ENCODE measurements around the gene PISD.

PISD gene

DNA sequence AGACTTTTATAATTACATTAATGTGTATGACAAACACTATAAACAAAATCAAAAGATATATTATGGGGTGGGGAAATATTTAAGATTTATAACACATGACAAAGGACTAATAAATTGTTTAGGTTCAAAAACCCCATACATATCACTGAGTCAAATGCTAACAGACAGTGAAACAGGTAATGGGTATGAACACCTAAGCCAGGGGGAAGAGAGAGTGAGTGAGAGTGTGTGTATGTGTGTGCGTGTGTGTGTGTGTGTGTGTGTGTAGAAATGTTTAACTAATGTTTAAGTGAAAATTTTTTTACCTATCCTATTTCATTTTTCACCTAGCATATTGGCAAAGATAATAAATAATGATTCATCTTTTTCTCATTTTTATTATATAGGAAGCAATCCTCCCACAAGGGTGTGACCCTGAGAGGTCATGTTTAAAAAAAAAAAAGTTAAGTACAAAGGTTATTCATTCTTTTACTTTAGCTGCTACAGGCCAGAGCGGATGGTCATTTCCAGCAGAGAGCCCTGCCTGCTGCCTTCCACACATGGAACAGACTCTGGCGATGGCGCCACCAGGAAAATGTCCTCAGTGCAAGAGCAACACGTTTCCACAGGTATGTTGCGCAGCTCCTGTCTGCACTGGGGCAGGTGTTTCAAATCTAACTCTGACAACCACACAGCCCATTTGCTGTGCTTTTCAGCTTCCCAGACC lies 72.9 kb downstream of the PISD start:
- Histone ChIP-seq H3K27ac (ENCODE audit: low read length) (no peak overlapping the region), H3K27me3 (ENCODE audit: control insufficient read depth, insufficient read depth, low read length) (no peaks in the 10 kb centered on the region), H3K4me1 (ENCODE audit: control insufficient read depth, insufficient read depth, low read length) (no peaks in the 10 kb centered on the region), H3K36me3 (ENCODE audit: control insufficient read depth, insufficient read depth, low read length) (no peaks in the 10 kb centered on the region; the same call in 1 of the 2 replicates), H3K9me3 (ENCODE audit: control insufficient read depth, insufficient read depth, low read length) (no peaks in the 10 kb centered on the region), H3K4me3 (ENCODE audit: low read length) (no peak overlapping the region)
- no peak for DNase-seq (ENCODE audit: low read depth, low spot score)
- no CpG with 5 or more reads among the region's 6 CpGs for WGBS (ENCODE audit: insufficient coverage, insufficient read length)

GRCh38 chr22:31586137-31586920 lies 75.7 kb downstream of the PISD start:
- H3K4me3 ChIP-seq (ENCODE audit: low read length), result no peak overlapping the region
- H3K9me3 ChIP-seq (ENCODE audit: control insufficient read depth, insufficient read depth, low read length), result no peaks in the 10 kb centered on the region
- no peak for DNase-seq (ENCODE audit: low read depth, low spot score)
- H3K27ac ChIP-seq (ENCODE audit: low read length), result no peak overlapping the region
- WGBS (ENCODE audit: insufficient coverage, insufficient read length), result no CpG with 5 or more reads among the region's 7 CpGs
- no peaks in the 10 kb centered on the region; the same call in 1 of the 2 replicates for H3K36me3 ChIP-seq (ENCODE audit: control insufficient read depth, insufficient read depth, low read length)
- H3K4me1 ChIP-seq (ENCODE audit: control insufficient read depth, insufficient read depth, low read length), result no peaks in the 10 kb centered on the region
- H3K27me3 ChIP-seq (ENCODE audit: control insufficient read depth, insufficient read depth, low read length), result no peaks in the 10 kb centered on the region

DNA sequence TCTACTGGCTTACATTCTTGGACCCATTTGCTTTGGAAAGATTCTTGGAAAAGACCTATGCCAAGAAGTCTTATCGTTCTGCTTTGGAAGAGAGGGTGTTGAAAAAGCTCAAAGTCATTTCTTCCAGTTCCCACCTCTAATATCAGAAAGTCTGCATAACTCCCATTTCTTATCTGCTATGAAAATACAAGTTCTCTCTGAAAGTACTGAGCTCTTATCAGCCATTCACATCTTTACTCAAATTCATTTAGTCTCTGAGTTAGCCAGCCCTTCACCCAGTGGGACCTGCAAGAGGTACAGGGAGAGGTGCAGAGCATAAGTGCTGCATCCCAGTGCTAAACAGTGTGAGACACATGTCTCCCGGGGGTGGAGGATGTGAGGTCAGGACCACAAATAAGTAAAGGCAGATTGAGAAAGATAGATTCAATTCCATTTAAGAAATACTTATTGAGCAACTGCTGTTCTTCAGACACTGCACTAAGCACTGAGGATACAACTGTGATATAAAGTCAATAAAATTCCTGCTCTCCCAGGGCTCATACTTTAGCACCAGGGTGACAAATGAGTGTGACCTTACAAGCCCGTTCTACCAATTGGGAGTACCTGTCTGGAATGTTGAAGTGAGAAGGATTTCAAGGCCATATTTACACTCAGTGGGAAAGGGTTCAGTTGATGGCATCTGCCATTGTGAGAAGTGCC lies 76.7 kb downstream of the PISD start:
- H3K9me3 ChIP-seq (ENCODE audit: control insufficient read depth, insufficient read depth, low read length), result no peaks in the 10 kb centered on the region
- H3K27me3 ChIP-seq (ENCODE audit: control insufficient read depth, insufficient read depth, low read length), result no peaks in the 10 kb centered on the region
- no peak overlapping the region for H3K4me3 ChIP-seq (ENCODE audit: low read length)
- no peak for DNase-seq (ENCODE audit: low read depth, low spot score)
- no peaks in the 10 kb centered on the region for H3K4me1 ChIP-seq (ENCODE audit: control insufficient read depth, insufficient read depth, low read length)
- no CpG with 5 or more reads among the region's 3 CpGs for WGBS (ENCODE audit: insufficient coverage, insufficient read length)
- no peaks in the 10 kb centered on the region; the same call in 1 of the 2 replicates for H3K36me3 ChIP-seq (ENCODE audit: control insufficient read depth, insufficient read depth, low read length)
- no peak overlapping the region for H3K27ac ChIP-seq (ENCODE audit: low read length)

GRCh38 chr22:31584804-31585160 lies 77.2 kb downstream of the PISD start:
- DNase-seq (ENCODE audit: low read depth, low spot score), result no peak
- WGBS (ENCODE audit: insufficient coverage, insufficient read length), result no CpG with 5 or more reads among the region's 5 CpGs
- Histone ChIP-seq H3K36me3 (ENCODE audit: control insufficient read depth, insufficient read depth, low read length) (no peaks in the 10 kb centered on the region; the same call in 1 of the 2 replicates), H3K27ac (ENCODE audit: low read length) (no peak overlapping the region), H3K27me3 (ENCODE audit: control insufficient read depth, insufficient read depth, low read length) (no peaks in the 10 kb centered on the region), H3K4me1 (ENCODE audit: control insufficient read depth, insufficient read depth, low read length) (no peaks in the 10 kb centered on the region), H3K4me3 (ENCODE audit: low read length) (no peak overlapping the region), H3K9me3 (ENCODE audit: control insufficient read depth, insufficient read depth, low read length) (no peaks in the 10 kb centered on the region)

DNA sequence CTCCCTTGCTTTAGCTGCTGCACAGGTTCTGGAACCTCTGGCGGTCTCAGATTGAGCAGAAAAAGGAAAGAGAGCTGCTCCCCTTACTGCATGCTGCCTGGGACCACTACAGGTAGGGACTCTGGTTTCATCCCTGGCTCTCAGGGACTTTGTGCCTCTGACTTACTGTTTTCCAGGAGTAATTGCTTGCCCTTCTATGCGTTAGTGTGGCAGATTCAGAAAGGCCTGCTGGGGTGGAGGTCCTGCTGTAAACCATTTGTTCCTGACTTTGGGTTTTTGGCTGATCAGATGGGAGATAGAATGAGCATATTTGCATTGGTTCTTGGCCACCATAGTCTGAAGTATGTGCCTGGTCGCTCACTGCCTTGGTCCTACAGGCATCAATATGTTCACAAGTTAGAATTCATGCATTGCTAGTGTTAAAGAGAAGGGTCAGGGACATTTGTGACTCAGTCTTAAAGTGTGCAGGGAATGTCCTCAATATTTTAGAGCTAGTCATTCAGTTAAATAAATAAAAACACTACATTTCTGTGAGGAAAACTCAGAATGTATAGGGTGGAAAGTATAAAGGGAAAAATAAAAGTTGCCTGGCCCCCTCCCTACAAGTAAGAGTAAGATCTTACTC lies 78.0 kb downstream of the PISD start:
- Histone ChIP-seq H3K36me3 (ENCODE audit: control insufficient read depth, insufficient read depth, low read length) (no peaks in the 10 kb centered on the region; the same call in 1 of the 2 replicates), H3K9me3 (ENCODE audit: control insufficient read depth, insufficient read depth, low read length) (no peaks in the 10 kb centered on the region), H3K27me3 (ENCODE audit: control insufficient read depth, insufficient read depth, low read length) (no peaks in the 10 kb centered on the region), H3K4me3 (ENCODE audit: low read length) (no peak overlapping the region), H3K4me1 (ENCODE audit: control insufficient read depth, insufficient read depth, low read length) (no peaks in the 10 kb centered on the region), H3K27ac (ENCODE audit: low read length) (no peak overlapping the region)
- no CpG with 5 or more reads among the region's 3 CpGs for WGBS (ENCODE audit: insufficient coverage, insufficient read length)
- DNase-seq (ENCODE audit: low read depth, low spot score), result no peak

DNA sequence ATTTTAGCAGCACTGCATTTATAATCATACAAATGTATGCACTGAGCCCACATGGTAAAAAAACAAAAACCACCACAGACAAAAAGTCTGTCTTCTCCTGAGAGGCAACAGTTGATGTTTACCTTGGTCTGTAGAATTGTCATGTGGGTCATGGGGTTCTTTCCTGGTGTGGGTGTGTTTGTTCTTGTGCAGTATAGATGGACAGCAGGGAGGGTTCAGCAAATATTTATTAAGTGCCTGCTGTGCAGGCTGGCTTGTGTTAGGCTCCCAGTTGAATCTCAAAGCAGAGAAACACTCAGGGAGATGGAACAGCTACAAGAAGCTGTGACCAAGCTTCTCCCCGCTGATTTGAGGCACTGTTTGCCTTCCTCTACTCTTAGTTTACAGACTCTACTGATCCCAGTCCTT lies 82.2 kb downstream of the PISD start:
- Histone ChIP-seq H3K4me3 (ENCODE audit: low read length) (no peak overlapping the region), H3K27me3 (ENCODE audit: control insufficient read depth, insufficient read depth, low read length) (no peaks in the 10 kb centered on the region), H3K9me3 (ENCODE audit: control insufficient read depth, insufficient read depth, low read length) (no peaks in the 10 kb centered on the region), H3K4me1 (ENCODE audit: control insufficient read depth, insufficient read depth, low read length) (no peaks in the 10 kb centered on the region), H3K27ac (ENCODE audit: low read length) (no peak overlapping the region), H3K36me3 (ENCODE audit: control insufficient read depth, insufficient read depth, low read length) (no peaks in the 10 kb centered on the region)
- WGBS (ENCODE audit: insufficient coverage, insufficient read length), result no CpG with 5 or more reads among the region's 1 CpG
- no peak for DNase-seq (ENCODE audit: low read depth, low spot score)

GRCh38 chr22:31578171-31578570 lies 83.8 kb downstream of the PISD start:
- no peaks in the 10 kb centered on the region for H3K36me3 ChIP-seq (ENCODE audit: control insufficient read depth, insufficient read depth, low read length)
- H3K4me3 ChIP-seq (ENCODE audit: low read length), result no peak overlapping the region
- H3K9me3 ChIP-seq (ENCODE audit: control insufficient read depth, insufficient read depth, low read length), result no peaks in the 10 kb centered on the region
- no peaks in the 10 kb centered on the region for H3K27me3 ChIP-seq (ENCODE audit: control insufficient read depth, insufficient read depth, low read length)
- H3K27ac ChIP-seq (ENCODE audit: low read length), result no peak overlapping the region
- WGBS (ENCODE audit: insufficient coverage, insufficient read length), result no CpG with 5 or more reads among the region's 5 CpGs
- H3K4me1 ChIP-seq (ENCODE audit: control insufficient read depth, insufficient read depth, low read length), result no peaks in the 10 kb centered on the region
- no peak for DNase-seq (ENCODE audit: low read depth, low spot score)

DNA sequence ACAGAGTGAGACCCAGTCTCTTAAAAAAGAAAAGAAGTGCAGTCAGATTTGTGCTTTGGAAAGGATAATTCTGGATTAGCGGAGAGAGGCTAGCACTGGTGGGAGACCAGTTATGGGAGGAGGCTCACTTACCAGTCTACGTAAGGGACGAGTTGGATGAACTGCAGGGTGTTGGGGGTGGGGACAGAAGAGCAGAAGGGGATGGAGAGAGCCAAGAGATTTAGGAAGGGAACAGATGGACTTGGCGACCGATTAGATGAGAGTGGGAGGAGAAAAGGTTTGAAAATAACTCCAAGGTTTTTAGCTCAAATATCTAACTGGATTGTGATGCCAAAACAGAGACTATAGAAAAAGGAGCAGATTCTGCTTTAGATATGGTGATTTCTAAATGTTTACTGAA lies 84.3 kb downstream of the PISD start:
- no CpG with 5 or more reads among the region's 5 CpGs for WGBS (ENCODE audit: insufficient coverage, insufficient read length)

DNA sequence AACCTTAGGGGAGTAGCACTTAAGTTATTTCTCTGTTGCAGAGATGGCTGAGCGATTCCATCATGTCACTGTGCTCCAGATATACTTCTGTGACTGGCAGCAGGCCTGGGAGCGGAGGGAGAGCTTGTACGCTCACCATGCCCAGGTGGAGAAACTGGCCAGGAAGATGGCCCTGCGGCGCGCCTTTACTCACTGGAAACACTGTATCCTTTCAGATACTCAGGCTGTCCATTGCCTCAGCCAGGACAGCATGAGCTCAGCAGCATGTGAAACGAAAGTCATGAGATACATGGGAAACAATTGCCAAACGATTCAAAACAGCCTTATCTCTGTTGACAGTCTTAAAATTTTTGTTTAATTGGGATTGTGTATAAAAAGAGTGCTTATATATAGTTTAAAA lies 86.8 kb downstream of the PISD start:
- Histone ChIP-seq H3K27me3 (ENCODE audit: control insufficient read depth, insufficient read depth, low read length) (no peaks in the 10 kb centered on the region), H3K9me3 (ENCODE audit: control insufficient read depth, insufficient read depth, low read length) (no peaks in the 10 kb centered on the region), H3K36me3 (ENCODE audit: control insufficient read depth, insufficient read depth, low read length) (peaks cover 3% of the 10 kb centered on the region; the same call in 1 of the 2 replicates), H3K27ac (ENCODE audit: low read length) (no peak overlapping the region), H3K4me1 (ENCODE audit: control insufficient read depth, insufficient read depth, low read length) (no peaks in the 10 kb centered on the region), H3K4me3 (ENCODE audit: low read length) (no peak overlapping the region)
- no CpG with 5 or more reads among the region's 8 CpGs for WGBS (ENCODE audit: insufficient coverage, insufficient read length)
- no peak for DNase-seq (ENCODE audit: low read depth, low spot score)

More for the DNA sequence above, 84.3 kb downstream of the PISD start:
- H3K27ac ChIP-seq (ENCODE audit: low read length), result no peak overlapping the region
- no peaks in the 10 kb centered on the region for H3K4me1 ChIP-seq (ENCODE audit: control insufficient read depth, insufficient read depth, low read length)
- H3K36me3 ChIP-seq (ENCODE audit: control insufficient read depth, insufficient read depth, low read length), result peaks cover 3% of the 10 kb centered on the region; the same call in 1 of the 2 replicates
- DNase-seq (ENCODE audit: low read depth, low spot score), result no peak
- H3K4me3 ChIP-seq (ENCODE audit: low read length), result no peak overlapping the region
- H3K27me3 ChIP-seq (ENCODE audit: control insufficient read depth, insufficient read depth, low read length), result no peaks in the 10 kb centered on the region
- H3K9me3 ChIP-seq (ENCODE audit: control insufficient read depth, insufficient read depth, low read length), result no peaks in the 10 kb centered on the region

DNA sequence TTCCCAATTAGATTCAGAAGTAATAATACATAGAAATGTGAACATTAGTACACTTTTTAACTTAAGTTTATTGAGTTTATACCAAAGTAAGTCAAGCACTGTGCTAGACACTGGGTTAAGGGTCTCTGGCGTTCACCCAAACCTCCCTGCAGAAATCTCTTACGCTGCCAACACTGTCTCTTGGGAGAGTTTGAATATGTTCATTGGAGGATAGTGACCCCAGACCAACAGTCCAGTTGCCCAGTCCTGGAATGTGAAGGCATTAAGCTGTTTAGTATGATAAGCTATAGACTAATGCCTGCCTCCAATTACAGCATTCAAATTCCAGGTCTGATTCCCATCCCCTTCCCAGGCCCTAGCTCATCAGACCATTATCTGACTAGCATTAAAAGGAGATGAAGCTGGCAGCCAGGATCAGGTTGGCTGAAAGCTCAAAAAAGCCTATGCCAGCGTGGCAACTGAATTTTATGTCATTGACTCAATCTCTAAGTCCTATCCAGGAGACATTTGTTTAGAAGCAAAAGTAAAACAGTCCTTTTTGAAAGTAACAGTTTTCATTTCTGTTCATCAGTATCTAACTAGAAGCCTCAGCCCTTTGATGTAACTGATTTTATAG lies 87.9 kb downstream of the PISD start:
- no peak overlapping the region for H3K4me3 ChIP-seq (ENCODE audit: low read length)
- H3K27ac ChIP-seq (ENCODE audit: low read length), result no peak overlapping the region
- no peaks in the 10 kb centered on the region for H3K27me3 ChIP-seq (ENCODE audit: control insufficient read depth, insufficient read depth, low read length)
- no CpG with 5 or more reads among the region's 3 CpGs for WGBS (ENCODE audit: insufficient coverage, insufficient read length)
- DNase-seq (ENCODE audit: low read depth, low spot score), result no peak
- H3K9me3 ChIP-seq (ENCODE audit: control insufficient read depth, insufficient read depth, low read length), result no peaks in the 10 kb centered on the region
- no peaks in the 10 kb centered on the region for H3K4me1 ChIP-seq (ENCODE audit: control insufficient read depth, insufficient read depth, low read length)
- H3K36me3 ChIP-seq (ENCODE audit: control insufficient read depth, insufficient read depth, low read length), result peaks cover 3% of the 10 kb centered on the region; the same call in 1 of the 2 replicates

All from iPS DF 6.9 (cell line).